ENCODE measurements around the gene DOLPP1. TPM values are rescaled to one million over a fixed set of nuclear protein-coding genes. Genes with fewer than 3 reads are reported as not detected.

The DOLPP1 gene
- total RNA-seq, 4 donors from 2014 or later: 1.0 to 10.2 (median 9.7) TPM; not detected in 1

DNA sequence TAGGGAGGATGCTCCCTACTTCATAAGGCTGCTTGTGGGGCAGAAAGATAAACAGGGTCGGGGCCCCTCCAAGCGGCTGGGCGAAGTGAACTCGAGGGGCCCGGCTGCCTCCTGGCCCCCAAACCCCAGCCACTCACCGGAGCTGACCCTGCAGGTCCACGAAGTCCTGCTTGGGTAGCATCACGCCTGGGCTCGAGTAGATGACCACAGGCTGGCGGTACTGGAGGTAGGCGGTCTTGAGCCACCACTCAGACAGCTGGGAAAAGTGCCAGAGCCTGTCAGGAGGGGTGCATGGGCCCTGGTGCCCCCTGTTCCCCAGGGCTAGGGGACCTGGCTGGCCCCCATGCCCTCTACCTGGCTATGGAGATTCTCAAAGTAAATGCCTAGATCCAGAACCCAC lies 23.1 kb downstream of the DOLPP1 start:
- Histone ChIP-seq H3K4me3 (no peak overlapping the region), H3K4me1 (no peaks in the 10 kb centered on the region), H3K27me3 (no peaks in the 10 kb centered on the region), H3K27ac (no peak overlapping the region), H3K36me3 (no peaks in the 10 kb centered on the region), H3K9me3 (no peaks in the 10 kb centered on the region)
- no peak for DNase-seq
- intact Hi-C loops (cut with DNase I; ENCODE audit: low total_unique reads): no loop called here
- no peak for TF ChIP-seq POLR2A (IDR thresholded peaks at IDR 0.05)
- TF ChIP-seq, protein P1, sequence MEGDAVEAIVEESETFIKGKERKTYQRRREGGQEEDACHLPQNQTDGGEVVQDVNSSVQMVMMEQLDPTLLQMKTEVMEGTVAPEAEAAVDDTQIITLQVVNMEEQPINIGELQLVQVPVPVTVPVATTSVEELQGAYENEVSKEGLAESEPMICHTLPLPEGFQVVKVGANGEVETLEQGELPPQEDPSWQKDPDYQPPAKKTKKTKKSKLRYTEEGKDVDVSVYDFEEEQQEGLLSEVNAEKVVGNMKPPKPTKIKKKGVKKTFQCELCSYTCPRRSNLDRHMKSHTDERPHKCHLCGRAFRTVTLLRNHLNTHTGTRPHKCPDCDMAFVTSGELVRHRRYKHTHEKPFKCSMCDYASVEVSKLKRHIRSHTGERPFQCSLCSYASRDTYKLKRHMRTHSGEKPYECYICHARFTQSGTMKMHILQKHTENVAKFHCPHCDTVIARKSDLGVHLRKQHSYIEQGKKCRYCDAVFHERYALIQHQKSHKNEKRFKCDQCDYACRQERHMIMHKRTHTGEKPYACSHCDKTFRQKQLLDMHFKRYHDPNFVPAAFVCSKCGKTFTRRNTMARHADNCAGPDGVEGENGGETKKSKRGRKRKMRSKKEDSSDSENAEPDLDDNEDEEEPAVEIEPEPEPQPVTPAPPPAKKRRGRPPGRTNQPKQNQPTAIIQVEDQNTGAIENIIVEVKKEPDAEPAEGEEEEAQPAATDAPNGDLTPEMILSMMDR (IDR thresholded peaks at IDR 0.05): no peak

- Histone ChIP-seq H3K27me3 (no peaks in the 10 kb centered on the region), H3K9me3 (no peaks in the 10 kb centered on the region), H3K4me1 (no peaks in the 10 kb centered on the region), H3K4me3 (no peak overlapping the region), H3K36me3 (no peaks in the 10 kb centered on the region), H3K27ac (no peak overlapping the region)
- no peak for TF ChIP-seq POLR2A (IDR thresholded peaks at IDR 0.05)
- TF ChIP-seq, protein P1 (IDR thresholded peaks at IDR 0.05): no peak
- DNase-seq: no peak
- intact Hi-C loops (cut with DNase I; ENCODE audit: low total_unique reads): no loop called here
These were observed 25.2 kb downstream of the DOLPP1 start for GRCh38 chr9:129105857-129106694.

GRCh38 chr9:129107651-129108050 lies 26.7 kb downstream of the DOLPP1 start:
- Histone ChIP-seq H3K4me1 (no peaks in the 10 kb centered on the region), H3K36me3 (no peaks in the 10 kb centered on the region), H3K9me3 (no peaks in the 10 kb centered on the region), H3K27me3 (no peaks in the 10 kb centered on the region), H3K4me3 (no peak overlapping the region), H3K27ac (no peak overlapping the region)
- no peak for DNase-seq
- intact Hi-C loops (cut with DNase I; ENCODE audit: low total_unique reads): no loop called here
- TF ChIP-seq POLR2A (IDR thresholded peaks at IDR 0.05): no peak
- TF ChIP-seq, protein P1 (IDR thresholded peaks at IDR 0.05): no peak

GRCh38 chr9:129108083-129108804 lies 27.3 kb downstream of the DOLPP1 start:
- H3K27ac ChIP-seq: no peak overlapping the region
- no peak for TF ChIP-seq POLR2A (IDR thresholded peaks at IDR 0.05)
- TF ChIP-seq, protein P1 (IDR thresholded peaks at IDR 0.05): no peak
- no peak for DNase-seq

More at GRCh38 chr9:129108083-129108804, 27.3 kb downstream of the DOLPP1 start:
- Histone ChIP-seq H3K4me3 (no peak overlapping the region), H3K4me1 (no peaks in the 10 kb centered on the region), H3K36me3 (no peaks in the 10 kb centered on the region), H3K9me3 (no peaks in the 10 kb centered on the region), H3K27me3 (no peaks in the 10 kb centered on the region)
- intact Hi-C loops (cut with DNase I; ENCODE audit: low total_unique reads): no loop called here
